Fibroblast of villous mesenchyme (primary cell): Measurements from ENCODE around the gene DCAF12. TPM values are rescaled to one million over a fixed set of nuclear protein-coding genes. Genes with fewer than 3 reads are reported as not detected.

Source experiments
- DNase-seq: peaks from one replicate; pipeline ENCODE4 v3.0.0-alpha.2; 2010; ENCODE audit warnings: low read depth
- H3K4me3 ChIP-seq: 2 replicates; pipeline ENCODE4 v1.5.1; 2011; ENCODE audit warnings: low read depth, mild to moderate bottlenecking, low read length
- total RNA-seq: library from RNA; depleted of rRNA; stranded (reverse); fragments of >200 nt; gene quantifications from 2 replicates; pipeline ENCODE4 v1.2.3, GENCODE V29; 2012
- TF ChIP-seq, protein P1 (sequence below): IDR thresholded peaks from 2 replicates; pipeline ENCODE4 v1.5.1; 2012; ENCODE audit warnings: low read depth, mild to moderate bottlenecking, low read length; ENCODE audit not compliant: insufficient read depth

Gene DCAF12
- total RNA-seq, 1 donor = 29.8 TPM

GRCh38 chr9:34158362-34158869, 31.9 kb upstream of the DCAF12 start:
- no peak overlapping the region for H3K4me3 ChIP-seq
- peak; percentile 92 for DNase-seq
- TF ChIP-seq, protein P1, sequence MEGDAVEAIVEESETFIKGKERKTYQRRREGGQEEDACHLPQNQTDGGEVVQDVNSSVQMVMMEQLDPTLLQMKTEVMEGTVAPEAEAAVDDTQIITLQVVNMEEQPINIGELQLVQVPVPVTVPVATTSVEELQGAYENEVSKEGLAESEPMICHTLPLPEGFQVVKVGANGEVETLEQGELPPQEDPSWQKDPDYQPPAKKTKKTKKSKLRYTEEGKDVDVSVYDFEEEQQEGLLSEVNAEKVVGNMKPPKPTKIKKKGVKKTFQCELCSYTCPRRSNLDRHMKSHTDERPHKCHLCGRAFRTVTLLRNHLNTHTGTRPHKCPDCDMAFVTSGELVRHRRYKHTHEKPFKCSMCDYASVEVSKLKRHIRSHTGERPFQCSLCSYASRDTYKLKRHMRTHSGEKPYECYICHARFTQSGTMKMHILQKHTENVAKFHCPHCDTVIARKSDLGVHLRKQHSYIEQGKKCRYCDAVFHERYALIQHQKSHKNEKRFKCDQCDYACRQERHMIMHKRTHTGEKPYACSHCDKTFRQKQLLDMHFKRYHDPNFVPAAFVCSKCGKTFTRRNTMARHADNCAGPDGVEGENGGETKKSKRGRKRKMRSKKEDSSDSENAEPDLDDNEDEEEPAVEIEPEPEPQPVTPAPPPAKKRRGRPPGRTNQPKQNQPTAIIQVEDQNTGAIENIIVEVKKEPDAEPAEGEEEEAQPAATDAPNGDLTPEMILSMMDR = no peak

DNA sequence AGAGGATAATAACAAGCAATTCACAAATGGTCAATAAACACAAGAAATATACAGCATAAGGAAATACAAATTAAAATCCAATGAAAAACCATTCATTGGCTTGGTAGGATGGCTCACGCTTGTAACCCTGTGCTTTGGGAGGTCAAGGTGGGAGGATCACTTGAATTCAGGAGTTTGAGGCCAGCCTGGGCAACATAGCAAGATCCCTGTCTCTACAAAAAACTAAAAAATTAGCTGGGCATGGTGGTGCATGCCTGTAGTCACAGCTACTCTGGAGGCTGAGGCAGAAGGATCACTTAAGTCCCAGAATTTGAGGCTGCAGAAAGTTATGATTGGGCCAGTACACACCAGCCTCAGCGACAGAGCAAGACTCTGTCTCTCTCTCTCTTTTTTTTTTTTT, 31.4 kb upstream of the DCAF12 start:
- TF ChIP-seq, protein P1 = no peak
- no peak for DNase-seq
- H3K4me3 ChIP-seq = no peak overlapping the region

- no peak for DNase-seq
- no peak overlapping the region for H3K4me3 ChIP-seq
- TF ChIP-seq, protein P1 = no peak
Observed at GRCh38 chr9:34157318-34157717, 30.8 kb upstream of the DCAF12 start.

DNA sequence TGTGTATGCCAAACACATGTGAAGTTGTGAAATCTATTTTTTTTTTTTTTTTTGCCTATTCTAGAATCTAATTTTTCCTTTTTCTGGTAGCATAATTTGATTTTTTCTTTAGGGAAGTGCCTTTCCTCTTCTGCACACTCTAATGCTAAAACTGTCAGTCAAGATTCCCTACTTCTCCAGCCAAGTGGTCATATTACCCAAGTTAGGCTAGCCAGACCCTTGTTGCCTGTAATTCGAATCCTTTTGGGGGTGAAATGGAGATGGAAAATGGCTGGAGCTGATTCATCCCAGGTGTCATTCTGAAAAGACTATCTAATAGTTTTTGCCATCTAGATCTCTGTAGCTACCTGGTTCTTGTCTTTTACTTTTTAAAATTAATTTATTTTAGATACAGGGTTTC, 27.6 kb upstream of the DCAF12 start:
- no peak overlapping the region for H3K4me3 ChIP-seq
- TF ChIP-seq, protein P1 = no peak
- peak; percentile 9 for DNase-seq

DNA sequence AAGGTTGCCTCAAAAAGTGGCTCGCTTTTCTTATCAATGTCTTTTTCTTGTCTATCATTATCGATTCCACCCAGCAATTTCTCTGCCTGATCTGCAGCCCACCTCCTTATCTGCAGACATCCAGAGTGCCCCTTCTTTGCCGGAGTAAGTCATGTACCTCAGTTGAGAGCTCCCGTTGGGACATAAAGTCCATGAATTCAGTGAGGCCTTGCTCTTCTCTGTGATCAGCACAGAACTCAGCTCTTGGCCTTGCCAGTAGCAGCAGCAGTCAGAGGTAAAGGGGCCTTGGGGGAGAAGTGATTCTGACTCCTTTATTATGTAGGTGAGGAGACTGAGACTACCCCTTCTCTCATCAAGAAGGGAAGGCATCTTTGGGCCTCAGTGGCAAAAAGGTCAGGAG, 24.9 kb upstream of the DCAF12 start:
- no peak overlapping the region for H3K4me3 ChIP-seq
- DNase-seq = no peak
- TF ChIP-seq, protein P1 = no peak

- TF ChIP-seq, protein P1 = no peak
- no peak for DNase-seq
- H3K4me3 ChIP-seq = no peak overlapping the region
Observed at GRCh38 chr9:34145165-34145564, 18.7 kb upstream of the DCAF12 start.

GRCh38 chr9:34143116-34143515, 16.6 kb upstream of the DCAF12 start:
- peak; percentile 22 for DNase-seq
- TF ChIP-seq, protein P1 = no peak
- H3K4me3 ChIP-seq = no peak overlapping the region
